Astrocyte (in vitro differentiated cells and primary cell): ENCODE measurements around the gene INHBC. TPM values are rescaled to one million over a fixed set of nuclear protein-coding genes. Genes with fewer than 3 reads are reported as not detected.

Experiments used
- DNase-seq: peaks from one replicate; pipeline ENCODE4 v3.0.0-alpha.2; 2010; ENCODE audit warnings: low read depth
- FAIRE-seq: peaks from 2 replicates; lab custom pipeline; 2011; peaks lifted over from hg19 to GRCh38; lab: Jason Lieb, UNC
- H2AFZ ChIP-seq: 2 replicates; pipeline ENCODE4 v1.6.0; 2012; ENCODE audit warnings: low read depth, low read length, inconsistent platforms
- H3K27ac ChIP-seq: 2 replicates; pipeline ENCODE4 v1.5.1; 2011; ENCODE audit warnings: low read depth, low read length, inconsistent platforms
- H3K27me3 ChIP-seq: 2 replicates; pipeline ENCODE4 v1.6.0; 2011; ENCODE audit warnings: low read length, inconsistent platforms; ENCODE audit not compliant: insufficient read depth
- H3K36me3 ChIP-seq: 2 replicates; pipeline ENCODE4 v1.5.1; 2011; ENCODE audit warnings: low read length, inconsistent platforms; ENCODE audit not compliant: insufficient read depth
- H3K4me1 ChIP-seq: 2 replicates; pipeline ENCODE4 v1.5.1; 2011; ENCODE audit warnings: low read length, inconsistent platforms; ENCODE audit not compliant: insufficient read depth
- H3K4me2 ChIP-seq: 2 replicates; pipeline ENCODE4 v1.6.0; 2012; ENCODE audit warnings: low read length, inconsistent platforms
- H3K4me3 ChIP-seq: 2 replicates; pipeline ENCODE4 v1.5.1; 2011; ENCODE audit warnings: low read depth, mild to moderate bottlenecking, low read length, inconsistent platforms; ENCODE audit not compliant: insufficient read depth
- H3K79me2 ChIP-seq: 2 replicates; pipeline ENCODE4 v1.6.0; 2012; ENCODE audit warnings: mild to moderate bottlenecking, low read length, inconsistent platforms; ENCODE audit not compliant: insufficient read depth
- H3K9ac ChIP-seq: 2 replicates; pipeline ENCODE4 v1.6.0; 2012; ENCODE audit warnings: mild to moderate bottlenecking, low read length, inconsistent platforms
- H3K9me3 ChIP-seq: 2 replicates; pipeline ENCODE4 v1.5.1; 2012; ENCODE audit warnings: low read depth, mild to moderate bottlenecking, low read length, inconsistent platforms; ENCODE audit not compliant: insufficient read depth
- H4K20me1 ChIP-seq: 2 replicates; pipeline ENCODE4 v1.6.0; 2012; ENCODE audit warnings: low read length, inconsistent platforms; ENCODE audit not compliant: insufficient read depth
- H3K27ac Mint-ChIP-seq: one replicate; pipeline ENCODE4 v1.8.0; 2021; ENCODE audit warnings: mild to moderate bottlenecking, mixed read lengths; ENCODE audit not compliant: unreplicated experiment
- H3K27me3 Mint-ChIP-seq: one replicate; pipeline ENCODE4 v1.8.0; 2021; ENCODE audit warnings: low read depth, mixed read lengths; ENCODE audit not compliant: unreplicated experiment
- H3K36me3 Mint-ChIP-seq: one replicate; pipeline ENCODE4 v1.8.0; 2021; ENCODE audit warnings: low read depth, mixed read lengths; ENCODE audit not compliant: unreplicated experiment
- H3K4me1 Mint-ChIP-seq: one replicate; pipeline ENCODE4 v1.8.0; 2021; ENCODE audit warnings: low read depth, mixed read lengths; ENCODE audit not compliant: unreplicated experiment
- H3K4me3 Mint-ChIP-seq: one replicate; pipeline ENCODE4 v1.8.0; 2021; ENCODE audit warnings: mild to moderate bottlenecking, moderate library complexity, mixed read lengths; ENCODE audit not compliant: unreplicated experiment
- H3K9me3 Mint-ChIP-seq: one replicate; pipeline ENCODE4 v1.8.0; 2021; ENCODE audit warnings: mild to moderate bottlenecking, mixed read lengths; ENCODE audit not compliant: unreplicated experiment
- CTCF ChIP-seq: IDR thresholded peaks from 2 replicates; pipeline ENCODE4 v1.5.1; 2011; ENCODE audit warnings: low read depth, mild to moderate bottlenecking, inconsistent platforms, low read length, moderate library complexity; ENCODE audit not compliant: insufficient read depth
- EZH2 ChIP-seq: IDR thresholded peaks from 2 replicates; pipeline ENCODE4 v1.6.1; 2012; ENCODE audit warnings: mild to moderate bottlenecking, low read length, inconsistent platforms; ENCODE audit not compliant: insufficient read depth
- total RNA-seq: library from RNA; stranded (reverse); gene quantifications from 2 replicates; pipeline ENCODE4 v1.2.1, GENCODE V29; 2021

The INHBC gene
- total RNA-seq, 1 donor from 2014 or later: not detected

- peaks cover 24% of the 10 kb centered on the region for H3K4me1 ChIP-seq
- no peaks in the 10 kb centered on the region for H3K27me3 ChIP-seq
- peak overlapping the region; percentile 10 for H3K27ac ChIP-seq
- no peaks in the 10 kb centered on the region for H4K20me1 ChIP-seq
- no peaks in the 10 kb centered on the region for H3K9me3 ChIP-seq
- H3K79me2 ChIP-seq: no peaks in the 10 kb centered on the region
- Mint-ChIP-seq H3K27me3 (peaks cover 29% of the 10 kb centered on the region), H3K9me3 (peaks cover 4% of the 10 kb centered on the region), H3K4me3 (peak overlapping the region; percentile 95), H3K27ac (peak overlapping the region; percentile 86), H3K4me1 (peaks cover 20% of the 10 kb centered on the region), H3K36me3 (peaks cover 13% of the 10 kb centered on the region)
- H3K36me3 ChIP-seq: no peaks in the 10 kb centered on the region
- H2AFZ ChIP-seq: peak overlapping the region; percentile 85
- TF ChIP-seq EZH2 (no peak), CTCF (no peak)
- no peak for FAIRE-seq
- peak; percentile 21 for DNase-seq
- peak overlapping the region; percentile 82 for H3K4me3 ChIP-seq
- peak overlapping the region; percentile 99 for H3K4me2 ChIP-seq
- peak overlapping the region; percentile 79 for H3K9ac ChIP-seq
These were observed 27.3 kb downstream of the INHBC start for GRCh38 chr12:57461917-57462250.

- FAIRE-seq: no peak
- Histone ChIP-seq H3K36me3 (no peaks in the 10 kb centered on the region), H3K27ac (peak overlapping the region; percentile 21), H3K4me2 (peak overlapping the region; percentile 99), H4K20me1 (no peaks in the 10 kb centered on the region), H3K79me2 (no peaks in the 10 kb centered on the region), H3K27me3 (no peaks in the 10 kb centered on the region), H3K4me1 (peaks cover 24% of the 10 kb centered on the region), H3K4me3 (peak overlapping the region; percentile 82), H2AFZ (peak overlapping the region; percentile 85), H3K9ac (peak overlapping the region; percentile 79), H3K9me3 (no peaks in the 10 kb centered on the region)
- Mint-ChIP-seq H3K27ac (peak overlapping the region; percentile 94), H3K27me3 (peaks cover 34% of the 10 kb centered on the region), H3K4me3 (peak overlapping the region; percentile 95), H3K36me3 (peaks cover 13% of the 10 kb centered on the region), H3K9me3 (peaks cover 4% of the 10 kb centered on the region), H3K4me1 (peaks cover 20% of the 10 kb centered on the region)
- no peak for TF ChIP-seq EZH2
- TF ChIP-seq CTCF: peak; percentile 94
- DNase-seq: peak; percentile 82
These were observed 27.8 kb downstream of the INHBC start for GRCh38 chr12:57462251-57462911.

GRCh38 chr12:57462912-57463253, 28.3 kb downstream of the INHBC start:
- no peak for TF ChIP-seq CTCF
- TF ChIP-seq EZH2: no peak
- peaks cover 39% of the 10 kb centered on the region for H3K27me3 Mint-ChIP-seq
- peaks cover 24% of the 10 kb centered on the region for H3K4me1 ChIP-seq
- H3K4me3 ChIP-seq: no peak overlapping the region
- H3K79me2 ChIP-seq: no peaks in the 10 kb centered on the region
- peaks cover 14% of the 10 kb centered on the region for H3K36me3 Mint-ChIP-seq
- peaks cover 18% of the 10 kb centered on the region for H3K4me1 Mint-ChIP-seq
- no peak overlapping the region for H3K9ac ChIP-seq
- FAIRE-seq: no peak
- H3K4me2 ChIP-seq: peak overlapping the region; percentile 99
- no peak overlapping the region for H3K27ac ChIP-seq
- H3K4me3 Mint-ChIP-seq: peak overlapping the region; percentile 95
- H4K20me1 ChIP-seq: no peaks in the 10 kb centered on the region
- H2AFZ ChIP-seq: no peak overlapping the region
- peaks cover 5% of the 10 kb centered on the region for H3K9me3 Mint-ChIP-seq
- H3K36me3 ChIP-seq: no peaks in the 10 kb centered on the region
- H3K27ac Mint-ChIP-seq: no peak overlapping the region
- H3K27me3 ChIP-seq: peaks cover 3% of the 10 kb centered on the region
- DNase-seq: no peak
- no peaks in the 10 kb centered on the region for H3K9me3 ChIP-seq
